SK-N-SH (cell line): Measurements from ENCODE around the gene KIAA0319L. TPM values are rescaled to one million over a fixed set of nuclear protein-coding genes. Genes with fewer than 3 reads are reported as not detected.

Experiments
- CTCF ChIA-PET: fragments of 300-600, 350-600 bp; formaldehyde crosslinking; extraction: SDS; loops from one replicate; lab custom pipeline; 2021; lab: Yijun Ruan, JAX
- POLR2A ChIA-PET: fragments of 350-600 bp; sonication (Branson Sonifier 250); formaldehyde crosslinking; extraction: SDS; loops from one replicate; lab custom pipeline; 2020; ENCODE audit warnings: antibody characterized with exemption, inconsistent platforms; lab: Yijun Ruan, JAX
- DNase-seq: peaks from one replicate; pipeline ENCODE4 v3.0.0; 2012
- H2AFZ ChIP-seq: fragments of 200-600 bp; sonication (generic); 2 replicates; pipeline ENCODE4 v1.8.1; 2016; ENCODE audit warnings: antibody characterized with exemption, mild to moderate bottlenecking, low read depth
- H3F3A ChIP-seq: fragments of 200-600 bp; sonication (generic); replicated peaks from 2 replicates; pipeline ENCODE3; 2016; ENCODE audit warnings: antibody characterized with exemption, mild to moderate bottlenecking; ENCODE audit not compliant: insufficient read depth
- H3K27ac ChIP-seq, 2 experiments: fragments of 200-500 bp in 1 of 2; fragments of 200-600 bp in 1 of 2; sonication (Bioruptor generic) in 1 of 2; sonication (generic), shearing (Covaris generic) in 1 of 2; 2 replicates each; pipeline versions ENCODE4 v1.5.1 to v1.6.1; 2014 to 2016; ENCODE audit warnings: low read depth in 2 of 2, inconsistent platforms in 1 of 2, low read length in 1 of 2, mild to moderate bottlenecking in 1 of 2, mixed read lengths in 1 of 2
- H3K27me3 ChIP-seq: fragments of 200-600 bp; sonication (generic), shearing (Covaris generic); 2 replicates; pipeline ENCODE4 v1.6.1; 2016; ENCODE audit warnings: mixed run types; ENCODE audit not compliant: insufficient read depth
- H3K36me3 ChIP-seq, 2 experiments: fragments of 200-500 bp in 1 of 2; fragments of 200-600 bp in 1 of 2; sonication (Bioruptor generic) in 1 of 2; sonication (generic) in 1 of 2; replicated peaks in 1 of 2; 2 replicates each; pipeline versions ENCODE3 to v1.5.1; 2014 to 2016; ENCODE audit warnings: low read length in 1 of 2, mild to moderate bottlenecking in 1 of 2; ENCODE audit not compliant: insufficient read depth in 2 of 2, control insufficient read depth in 1 of 2
- H3K4me1 ChIP-seq, 2 experiments: fragments of 200-500 bp in 1 of 2; fragments of 200-600 bp in 1 of 2; sonication (Bioruptor generic) in 1 of 2; sonication (generic), shearing (Covaris generic) in 1 of 2; 2 replicates each; pipeline versions ENCODE4 v1.5.1 to v1.6.1; 2014 to 2016; ENCODE audit warnings: low read depth in 1 of 2, low read length in 1 of 2, mixed run types in 1 of 2; ENCODE audit not compliant: insufficient read depth in 2 of 2, control insufficient read depth in 1 of 2
- H3K4me2 ChIP-seq: fragments of 200-600 bp; sonication (generic), shearing (Covaris generic); 2 replicates; pipeline ENCODE4 v1.6.1; 2017; ENCODE audit warnings: mixed run types
- H3K4me3 ChIP-seq, 2 experiments: fragments of 200-500 bp in 1 of 2; fragments of 200-600 bp in 1 of 2; sonication (Bioruptor generic) in 1 of 2; sonication (generic), shearing (Covaris generic) in 1 of 2; 2 replicates each; pipeline versions ENCODE4 v1.5.1 to v1.8.1; 2014 to 2016; ENCODE audit warnings: low read depth in 2 of 2, inconsistent platforms in 1 of 2, low read length in 1 of 2, mild to moderate bottlenecking in 1 of 2, mixed read lengths in 1 of 2, moderate library complexity in 1 of 2
- H3K79me2 ChIP-seq: fragments of 200-600 bp; sonication (generic); 2 replicates; pipeline ENCODE4 v1.8.1; 2017; ENCODE audit warnings: mild to moderate bottlenecking; ENCODE audit not compliant: insufficient read depth
- H3K9ac ChIP-seq: fragments of 200-600 bp; sonication (generic); 2 replicates; pipeline ENCODE4 v1.6.1; 2017; ENCODE audit warnings: mixed run types
- H3K9me2 ChIP-seq: fragments of 200-600 bp; sonication (generic); 2 replicates; pipeline ENCODE4 v1.6.1; 2017; ENCODE audit warnings: mixed run types
- H3K9me3 ChIP-seq: fragments of 200-600 bp; sonication (generic); 2 replicates; pipeline ENCODE4 v1.6.1; 2017; ENCODE audit warnings: mixed run types, mild to moderate bottlenecking, moderate library complexity
- H4K20me1 ChIP-seq: fragments of 200-600 bp; sonication (generic); 2 replicates; pipeline ENCODE4 v1.6.1; 2017; ENCODE audit warnings: mild to moderate bottlenecking, mixed run types; ENCODE audit not compliant: insufficient read depth
- CTCF ChIP-seq: fragments of 200-600 bp; sonication (generic); IDR thresholded peaks from 2 replicates; pipeline ENCODE4 v1.6.1; 2017; ENCODE audit warnings: antibody characterized with exemption, mild to moderate bottlenecking, moderate library complexity
- EP300 ChIP-seq, 2 experiments: IDR thresholded peaks; 2 replicates each; pipeline versions ENCODE4 v1.4.0 to v1.6.1; 2012; ENCODE audit warnings: borderline replicate concordance in 1 of 2, low read depth in 1 of 2, low read length in 1 of 2
- EZH2phosphoT487 ChIP-seq: fragments of 200-600 bp; sonication (generic); IDR thresholded peaks from 2 replicates; pipeline ENCODE4 v1.6.1; 2017; ENCODE audit warnings: low read depth, mixed run types, mild to moderate bottlenecking, antibody characterized with exemption, moderate library complexity, borderline replicate concordance
- FOSL2 ChIP-seq: IDR thresholded peaks from 2 replicates; pipeline ENCODE4 v1.4.0; 2012; ENCODE audit warnings: low read depth, mild to moderate bottlenecking, moderate library complexity, borderline replicate concordance
- FOXM1 ChIP-seq: IDR thresholded peaks from 2 replicates; pipeline ENCODE4 v1.4.0; 2012; ENCODE audit warnings: low read depth, mild to moderate bottlenecking
- GABPA ChIP-seq: IDR thresholded peaks from 2 replicates; pipeline ENCODE4 v1.4.0; 2012; ENCODE audit warnings: low read depth, mild to moderate bottlenecking
- MEF2A ChIP-seq: IDR thresholded peaks from 2 replicates; pipeline ENCODE4 v1.4.0; 2012; ENCODE audit warnings: low read depth, borderline replicate concordance
- MXI1 ChIP-seq: IDR thresholded peaks from 2 replicates; pipeline ENCODE4 v1.6.1; 2012; ENCODE audit warnings: mild to moderate bottlenecking, low read depth, low read length, improper control_type of control experiment
- NRF1 ChIP-seq: IDR thresholded peaks from 2 replicates; pipeline ENCODE4 v1.6.1; 2012; ENCODE audit warnings: low read depth, mild to moderate bottlenecking, low read length
- TCF12 ChIP-seq: IDR thresholded peaks from 2 replicates; pipeline ENCODE4 v1.4.0; 2012
- YY1 ChIP-seq: IDR thresholded peaks from 2 replicates; pipeline ENCODE4 v1.4.0; 2012; ENCODE audit warnings: low read depth, mild to moderate bottlenecking
- ZBTB33 ChIP-seq: IDR thresholded peaks from 2 replicates; pipeline ENCODE4 v1.4.0; 2012; ENCODE audit warnings: low read depth, borderline replicate concordance
- WGBS: methylation state at CpG from one replicate; pipeline ENCODE4 v1.1.6; 2017; ENCODE audit warnings: low lambda C conversion rate; 5-methylcytosine and 5-hydroxymethylcytosine counted together
- polyA plus RNA-seq, 3 experiments: library from polyadenylated mRNA; depleted of rRNA; stranded (reverse); fragments of >200 nt; gene quantifications; 2 replicates each; pipeline ENCODE4 v1.2.3, GENCODE V29; 2012
- TF ChIP-seq, protein P1 (sequence below): fragments of 150-350 bp; IDR thresholded peaks from 2 replicates; pipeline ENCODE4 v1.6.1; 2016; ENCODE audit warnings: mild to moderate bottlenecking, low read depth, low read length
- TF ChIP-seq, protein P2 (sequence below): IDR thresholded peaks from 2 replicates; pipeline ENCODE4; 2012

Gene KIAA0319L
- polyA plus RNA-seq, 1 of the 3 experiments (the other 2 are of a cell fraction) = 51.9 TPM

DNA sequence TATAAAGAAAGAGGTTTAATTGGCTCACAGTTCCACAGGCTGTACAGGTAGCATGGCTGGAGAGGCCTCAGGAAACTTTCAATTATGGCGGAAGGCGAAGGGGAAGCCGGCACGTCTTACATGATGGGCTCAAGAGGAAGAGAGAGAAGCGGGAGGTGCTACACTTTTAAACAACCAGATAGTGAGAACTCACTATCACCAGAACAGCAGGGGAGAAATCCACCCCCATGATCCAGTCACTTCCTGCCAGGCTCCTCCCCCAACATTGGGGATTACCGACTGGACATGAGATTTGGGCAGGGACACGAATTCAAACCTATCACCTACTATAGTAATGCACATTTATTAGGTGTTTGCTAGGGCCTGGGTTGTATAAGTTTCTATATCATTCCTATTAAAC, 170.9 kb downstream of the KIAA0319L start:
- no peak for DNase-seq
- POLR2A ChIA-PET = no interaction called here
- H3K9me2 ChIP-seq = no peaks in the 10 kb centered on the region
- 96% methylated on average over 7 of the region's 7 CpGs for WGBS
- no peaks in the 10 kb centered on the region for H3K27me3 ChIP-seq
- H4K20me1 ChIP-seq = no peaks in the 10 kb centered on the region
- TF ChIP-seq YY1 = no peak
- no peak for TF ChIP-seq TCF12
- no peak for TF ChIP-seq CTCF
- TF ChIP-seq, protein P1, sequence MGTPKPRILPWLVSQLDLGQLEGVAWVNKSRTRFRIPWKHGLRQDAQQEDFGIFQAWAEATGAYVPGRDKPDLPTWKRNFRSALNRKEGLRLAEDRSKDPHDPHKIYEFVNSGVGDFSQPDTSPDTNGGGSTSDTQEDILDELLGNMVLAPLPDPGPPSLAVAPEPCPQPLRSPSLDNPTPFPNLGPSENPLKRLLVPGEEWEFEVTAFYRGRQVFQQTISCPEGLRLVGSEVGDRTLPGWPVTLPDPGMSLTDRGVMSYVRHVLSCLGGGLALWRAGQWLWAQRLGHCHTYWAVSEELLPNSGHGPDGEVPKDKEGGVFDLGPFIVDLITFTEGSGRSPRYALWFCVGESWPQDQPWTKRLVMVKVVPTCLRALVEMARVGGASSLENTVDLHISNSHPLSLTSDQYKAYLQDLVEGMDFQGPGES = no peak
- TF ChIP-seq ZBTB33 = no peak
- TF ChIP-seq EP300 (IDR thresholded peaks at IDR 0.05; ENCODE audit: borderline replicate concordance in 1 of 2, low read depth in 1 of 2, low read length in 1 of 2) = no peak
- no peak for TF ChIP-seq NRF1
- TF ChIP-seq MEF2A = no peak
- TF ChIP-seq, protein P2, sequence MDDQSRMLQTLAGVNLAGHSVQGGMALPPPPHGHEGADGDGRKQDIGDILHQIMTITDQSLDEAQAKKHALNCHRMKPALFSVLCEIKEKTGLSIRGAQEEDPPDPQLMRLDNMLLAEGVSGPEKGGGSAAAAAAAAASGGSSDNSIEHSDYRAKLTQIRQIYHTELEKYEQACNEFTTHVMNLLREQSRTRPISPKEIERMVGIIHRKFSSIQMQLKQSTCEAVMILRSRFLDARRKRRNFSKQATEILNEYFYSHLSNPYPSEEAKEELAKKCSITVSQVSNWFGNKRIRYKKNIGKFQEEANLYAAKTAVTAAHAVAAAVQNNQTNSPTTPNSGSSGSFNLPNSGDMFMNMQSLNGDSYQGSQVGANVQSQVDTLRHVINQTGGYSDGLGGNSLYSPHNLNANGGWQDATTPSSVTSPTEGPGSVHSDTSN = no peak
- no peak for TF ChIP-seq EZH2phosphoT487
- TF ChIP-seq FOXM1 = no peak
- TF ChIP-seq FOSL2 = no peak
- TF ChIP-seq MXI1 = no peak
- TF ChIP-seq GABPA = no peak
- TF ChIP-seq, all 33 proteins: peak for 0
- Histone ChIP-seq H3K4me2 (no peak overlapping the region), H3K27ac (no peak overlapping the region), H2AFZ (no peak overlapping the region), H3K9ac (no peak overlapping the region), H3K79me2 (peaks cover 5% of the 10 kb centered on the region; the same call in 1 of the 2 replicates), H3K9me3 (no peaks in the 10 kb centered on the region), H3F3A (no peaks in the 10 kb centered on the region), H3K36me3 (peaks cover 59 to 80% of the 10 kb centered on the region in 2 experiments), H3K4me3 (no peak overlapping the region), H3K4me1 (no peaks in the 10 kb centered on the region)
- CTCF ChIA-PET = no interaction called here

Other genes with a start within 250 kb of the KIAA0319L start
- gene NCDN, start 396 bp upstream of the KIAA0319L start, polyA plus RNA-seq (2012; rRNA removed) = 34.6 and 38.3 TPM in 2 replicates
- gene TFAP2E, start 15.9 kb upstream of the KIAA0319L start, polyA plus RNA-seq (2012; rRNA removed) = 0.59 and 0.68 TPM in 2 replicates
- 78.3 and 83.5 TPM in 2 replicates for gene PSMB2, start 84.1 kb upstream of the KIAA0319L start, polyA plus RNA-seq (2012; rRNA removed)
- 20.0 and 28.3 TPM in 2 replicates for gene C1orf216, start 161.5 kb upstream of the KIAA0319L start, polyA plus RNA-seq (2012; rRNA removed)
- gene CLSPN, start 212.6 kb upstream of the KIAA0319L start, polyA plus RNA-seq (2012; rRNA removed) = 4.9 TPM in 2 replicates